GM12878 (cell line): Measurements from ENCODE around the gene BTBD1. TPM values are rescaled to one million over a fixed set of nuclear protein-coding genes. Genes with fewer than 3 reads are reported as not detected.

Source experiments
- ATAC-seq: fragments of 200-7000 bp; cut with Tn5 transposase; 3 replicates; pipeline ENCODE4 v1.9.1; 2020; ENCODE audit warnings: mild to moderate bottlenecking, moderate library complexity
- BruUV-seq: library from RNA; stranded (reverse); fragments of 400-500 nt; replicated peaks from 2 replicates; lab custom pipeline; 2021; lab: Mats Ljungman, UMichigan
- CTCF ChIA-PET: fragments of 300-600 bp; sonication (Branson Sonifier 250); formaldehyde crosslinking; extraction: SDS; loops from one replicate; lab custom pipeline; 2021; ENCODE audit warnings: inconsistent platforms; lab: Yijun Ruan, JAX
- POLR2A ChIA-PET: fragments of 350-600 bp; formaldehyde crosslinking; extraction: SDS; loops from one replicate; lab custom pipeline; 2021; ENCODE audit warnings: inconsistent platforms; lab: Charles Lee
- RAD21 ChIA-PET: fragments of 300-600 bp; sonication (Branson Sonifier 250); formaldehyde crosslinking; loops from one replicate; lab custom pipeline; 2023; ENCODE audit warnings: antibody characterized with exemption; ENCODE audit not compliant: unreplicated experiment; lab: Charles Lee
- SMC1A ChIA-PET: fragments of 300-600 bp; sonication (Branson Sonifier 250); formaldehyde crosslinking; loops from one replicate; lab custom pipeline; 2023; ENCODE audit not compliant: unreplicated experiment, uncharacterized antibody; lab: Charles Lee
- DNase-seq: peaks from one replicate; pipeline ENCODE4 v3.0.0-alpha.2; 2011; ENCODE audit warnings: low read depth, low spot score
- FAIRE-seq: peaks from 3 replicates; lab custom pipeline; 2011; peaks lifted over from hg19 to GRCh38; lab: Jason Lieb, UNC
- H2AFZ ChIP-seq: 2 replicates; pipeline ENCODE4 v1.6.0; 2011; ENCODE audit warnings: low read depth, low read length, control low read depth; ENCODE audit not compliant: control insufficient read depth
- H3K27ac ChIP-seq: 2 replicates; pipeline ENCODE4 v1.5.1; 2011; ENCODE audit warnings: control low read depth; ENCODE audit not compliant: control insufficient read depth, insufficient read depth
- H3K27me3 ChIP-seq, 2 experiments: replicated peaks in 1 of 2; 2 replicates each; pipeline versions ENCODE4 v1.6.0 to v1.6.1; 2011; ENCODE audit warnings: low read length in 1 of 2; ENCODE audit not compliant: control insufficient read depth in 2 of 2, insufficient read depth in 2 of 2
- H3K36me3 ChIP-seq, 2 experiments: 2 replicates each; pipeline ENCODE4 v1.5.1; 2011; ENCODE audit warnings: low read length in 1 of 2; ENCODE audit not compliant: control insufficient read depth in 2 of 2, insufficient read depth in 2 of 2
- H3K4me1 ChIP-seq: 2 replicates; pipeline ENCODE4 v1.6.1; 2011; ENCODE audit warnings: mild to moderate bottlenecking, low read length, moderate library complexity, mixed read lengths; ENCODE audit not compliant: control insufficient read depth, insufficient read depth
- H3K4me2 ChIP-seq: 2 replicates; pipeline ENCODE4 v1.6.0; 2011; ENCODE audit warnings: control low read depth; ENCODE audit not compliant: control insufficient read depth, insufficient read depth
- H3K4me3 ChIP-seq: fragments of 200-600 bp; sonication (generic); 2 replicates; pipeline ENCODE4 v1.5.1; 2016
- H3K79me2 ChIP-seq: 2 replicates; pipeline ENCODE4 v1.6.0; 2011; ENCODE audit warnings: low read length; ENCODE audit not compliant: control insufficient read depth, insufficient read depth
- H3K9ac ChIP-seq: 2 replicates; pipeline ENCODE4 v1.8.0; 2011; ENCODE audit warnings: low read length, control low read depth, mixed read lengths; ENCODE audit not compliant: control insufficient read depth, insufficient read depth
- H3K9me3 ChIP-seq: replicated peaks from 3 replicates; pipeline ENCODE4 v1.5.1; 2011; ENCODE audit warnings: mild to moderate bottlenecking, low read length; ENCODE audit not compliant: control insufficient read depth, insufficient read depth
- H4K20me1 ChIP-seq: 2 replicates; pipeline ENCODE4 v1.6.0; 2011; ENCODE audit not compliant: control insufficient read depth, insufficient read depth
- BACH1 ChIP-seq: fragments of 450-650 bp; IDR thresholded peaks from 2 replicates; pipeline ENCODE4 v1.6.1; 2017; ENCODE audit warnings: mild to moderate bottlenecking, borderline replicate concordance
- BHLHE40 ChIP-seq, 2 experiments: fragments of 450-650 bp in 1 of 2; IDR thresholded peaks; 2 replicates each; pipeline ENCODE4 v1.6.1; 2011 to 2017; ENCODE audit warnings: low read depth in 2 of 2, borderline replicate concordance in 1 of 2, improper control_type of control experiment in 1 of 2, low read length in 1 of 2, mild to moderate bottlenecking in 1 of 2
- LARP7 ChIP-seq: fragments of 450-650 bp; IDR thresholded peaks from 2 replicates; pipeline ENCODE4 v1.6.1; 2017; ENCODE audit warnings: mild to moderate bottlenecking
- MTA2 ChIP-seq: fragments of 450-650 bp; IDR thresholded peaks from 2 replicates; pipeline ENCODE4 v1.6.1; 2016; ENCODE audit warnings: low read depth, mild to moderate bottlenecking, moderate library complexity
- POU2F2 ChIP-seq: IDR thresholded peaks from 3 replicates; pipeline ENCODE4 v1.6.1; 2011; ENCODE audit warnings: low read depth, mild to moderate bottlenecking, low read length, borderline replicate concordance
- SREBF1 ChIP-seq: IDR thresholded peaks from 2 replicates; pipeline ENCODE4 v1.6.1; 2012; ENCODE audit warnings: mild to moderate bottlenecking, low read length
- SUPT20H ChIP-seq: IDR thresholded peaks from 2 replicates; pipeline ENCODE4 v1.6.1; 2011; ENCODE audit warnings: low read depth, mild to moderate bottlenecking, low read length, moderate library complexity, borderline replicate concordance; ENCODE audit not compliant: control insufficient read depth
- ZNF622 ChIP-seq: fragments of 450-650 bp; IDR thresholded peaks from 2 replicates; pipeline ENCODE4 v1.6.1; 2017; ENCODE audit warnings: mild to moderate bottlenecking, inconsistent platforms
- ZZZ3 ChIP-seq: IDR thresholded peaks from 2 replicates; pipeline ENCODE4 v1.6.1; 2011; ENCODE audit warnings: low read depth; ENCODE audit not compliant: control insufficient read depth, insufficient read length
- WGBS: methylation state at CpG from one replicate; pipeline ENCODE4 v1.1.6; 2016; ENCODE audit warnings: low lambda C conversion rate; ENCODE audit not compliant: insufficient replicate concordance, insufficient coverage; ENCODE audit errors: missing lambda C conversion rate; 5-methylcytosine and 5-hydroxymethylcytosine counted together
- in situ Hi-C: fragments of 300-500 bp; cut with MboI; formaldehyde crosslinking; loops from 9 replicates; pipeline ENCODE4 v1.14.3; 2018; ENCODE audit warnings: mixed read lengths
- intact Hi-C: fragments of 100-400 bp; cut with micrococcal nuclease; formaldehyde crosslinking; loops from one replicate; pipeline ENCODE4 v1.14.2; 2022; ENCODE audit not compliant: unreplicated experiment
- polyA plus RNA-seq, 11 experiments: library from polyadenylated mRNA; depleted of rRNA in 4 of 11; unstranded in 6 of 11; stranded (reverse) in 5 of 11; fragments of >200 nt; fragmentation: Nextera tagmentation in 4 of 11; fragmentation: Illumina TruSeq in 1 of 11; extraction: Ambion mirVana in 4 of 11; extraction: Trizol in 1 of 11; gene quantifications; 1 replicate in 1 of 11; 2 replicates in 10 of 11; pipeline versions ENCODE4 v1.2.1 to v1.2.3, GENCODE V29; 2011 to 2016; ENCODE audit warnings: inconsistent platforms in 2 of 11, missing spikeins in 2 of 11, low read depth in 1 of 11
- total RNA-seq, 4 experiments: library from RNA; depleted of rRNA in 3 of 4; stranded (reverse); fragments of >200 nt in 3 of 4; fragmentation: Illumina TruSeq in 1 of 4; extraction: Trizol in 1 of 4; gene quantifications; 2 replicates each; pipeline versions ENCODE4 v1.2.1 to v1.2.3, GENCODE V29; 2013 to 2021
- TF ChIP-seq, protein P1 (sequence below): IDR thresholded peaks from 2 replicates; pipeline ENCODE4 v1.6.1; 2012; ENCODE audit warnings: low read depth, low read length, improper control_type of control experiment
- TF ChIP-seq, protein P2 (sequence below): fragments of 450-650 bp; IDR thresholded peaks from 2 replicates; pipeline ENCODE4 v1.6.1; 2017; ENCODE audit warnings: low read depth, mild to moderate bottlenecking, moderate library complexity

BTBD1 gene
- total and polyA plus RNA-seq, 10 of the 15 experiments (the other 5 are each of a cell fraction or from before 2014, with no cell fraction given), result 17.5 to 90.4 (median 73.1) TPM

- TF ChIP-seq, protein P1, sequence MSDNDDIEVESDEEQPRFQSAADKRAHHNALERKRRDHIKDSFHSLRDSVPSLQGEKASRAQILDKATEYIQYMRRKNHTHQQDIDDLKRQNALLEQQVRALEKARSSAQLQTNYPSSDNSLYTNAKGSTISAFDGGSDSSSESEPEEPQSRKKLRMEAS, result no peak
- no peak for TF ChIP-seq MTA2
- TF ChIP-seq BHLHE40 (IDR thresholded peaks at IDR 0.05; ENCODE audit: borderline replicate concordance in 1 of 2, low read depth in 2 of 2, low read length in 1 of 2), result no peak
- TF ChIP-seq SUPT20H, result no peak
- TF ChIP-seq, all 136 proteins: peak for 0
Observed at GRCh38 chr15:82972990-82973389, 94.1 kb downstream of the BTBD1 start (continued).

- H3K4me3 ChIP-seq, result no peak overlapping the region
- no TSS peak for BruUV-seq
- TF ChIP-seq, protein P2, sequence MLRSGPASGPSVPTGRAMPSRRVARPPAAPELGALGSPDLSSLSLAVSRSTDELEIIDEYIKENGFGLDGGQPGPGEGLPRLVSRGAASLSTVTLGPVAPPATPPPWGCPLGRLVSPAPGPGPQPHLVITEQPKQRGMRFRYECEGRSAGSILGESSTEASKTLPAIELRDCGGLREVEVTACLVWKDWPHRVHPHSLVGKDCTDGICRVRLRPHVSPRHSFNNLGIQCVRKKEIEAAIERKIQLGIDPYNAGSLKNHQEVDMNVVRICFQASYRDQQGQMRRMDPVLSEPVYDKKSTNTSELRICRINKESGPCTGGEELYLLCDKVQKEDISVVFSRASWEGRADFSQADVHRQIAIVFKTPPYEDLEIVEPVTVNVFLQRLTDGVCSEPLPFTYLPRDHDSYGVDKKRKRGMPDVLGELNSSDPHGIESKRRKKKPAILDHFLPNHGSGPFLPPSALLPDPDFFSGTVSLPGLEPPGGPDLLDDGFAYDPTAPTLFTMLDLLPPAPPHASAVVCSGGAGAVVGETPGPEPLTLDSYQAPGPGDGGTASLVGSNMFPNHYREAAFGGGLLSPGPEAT, result no peak
- TF ChIP-seq POU2F2 (no peak), ZZZ3 (no peak), LARP7 (no peak), BACH1 (no peak), SREBF1 (no peak), ZNF622 (no peak)
- no peaks in the 10 kb centered on the region for H3K79me2 ChIP-seq
- no peak overlapping the region for H2AFZ ChIP-seq
- H3K27me3 ChIP-seq, result peaks cover 0 to 2% of the 10 kb centered on the region in 2 experiments; a peak in 1 of 4 replicates
- CTCF ChIA-PET, result no interaction called here
- RAD21 ChIA-PET, result no interaction called here
- H4K20me1 ChIP-seq, result no peaks in the 10 kb centered on the region
- in situ Hi-C loops, result no loop called here
- POLR2A ChIA-PET, result no interaction called here
- no peak overlapping the region for H3K9ac ChIP-seq
- SMC1A ChIA-PET, result interaction anchor here (1.4 kb wide), 2 partner anchors 10 to 33 kb away, joined by 3 to 4 read pairs; no protein-coding TSS in a partner anchor
- no peak overlapping the region for H3K27ac ChIP-seq
- DNase-seq (no peak), FAIRE-seq (no peak), ATAC-seq (no peak)
- no peaks in the 10 kb centered on the region for H3K36me3 ChIP-seq
- H3K4me1 ChIP-seq, result peaks cover 7% of the 10 kb centered on the region
- 46% methylated on average over 2 of the region's 2 CpGs for WGBS
- intact Hi-C loops, result no loop called here
- no peaks in the 10 kb centered on the region for H3K9me3 ChIP-seq
- H3K4me2 ChIP-seq, result no peak overlapping the region
Observed at GRCh38 chr15:82971218-82971984, 95.7 kb downstream of the BTBD1 start.
